Transverse colon (tissue), 3 donors: ENCODE data around the gene ZPBP.

Experiments used
- CTCF ChIP-seq, 5 experiments: fragments of 200-600 bp in 3 of 5; fragments of 450-650 bp in 2 of 5; sonication (generic) in 3 of 5; IDR thresholded peaks; 1 replicate in 2 of 5; 2 replicates in 3 of 5; pipeline ENCODE4 v1.5.1; 2016 to 2017; ENCODE audit warnings: antibody characterized with exemption in 5 of 5, inconsistent platforms in 3 of 5, mild to moderate bottlenecking in 2 of 5, moderate library complexity in 1 of 5
- POLR2A ChIP-seq: fragments of 450-650 bp; IDR thresholded peaks from one replicate; pipeline ENCODE4 v1.6.1; 2016; ENCODE audit warnings: antibody characterized with exemption, mild to moderate bottlenecking, moderate library complexity

GRCh38 chr7:49894543-49894942 is 198.5 kb downstream of the ZPBP start:
- TF ChIP-seq CTCF (IDR thresholded peaks at IDR 0.05) (no peak), POLR2A (no peak)
